ENCODE measurements around the gene SIM2. TPM values are rescaled to one million over a fixed set of nuclear protein-coding genes. Genes with fewer than 3 reads are reported as not detected.
"Not testable (repeated sequence)": the region's sequence is repeated elsewhere in the genome, so short reads cannot be mapped to it uniquely, and the experiment has no call there.

SIM2 gene
- under 1 TPM; 0.19 to 0.71 TPM for total RNA-seq
- 0.90 TPM for polyA plus RNA-seq (ENCODE audit: insufficient read depth, low read depth, low replicate concordance)
- long read RNA-seq, donor 1, partial matches to known transcripts = 0 of 1 reads
- long read RNA-seq, donor 1, other reads (novel, unspliced or antisense) = 0 of 1 reads
- long read RNA-seq, donor 2 = 0 reads

GRCh38 chr21:36698981-36699545 lies at the start of gene SIM2:
SIM2 (plus strand) TSS chr21:36699115; CDS start chr21:36699747, 632 bp downstream.
- H3K4me1 ChIP-seq = peaks cover 10% of the 10 kb centered on the region
- no peaks in the 10 kb centered on the region for H3K27me3 ChIP-seq
- DNase-seq = no peak

GRCh38 chr21:36654324-36654723 lies 44.6 kb upstream of the SIM2 start:
- H3K27me3 ChIP-seq = no peaks in the 10 kb centered on the region
- TF ChIP-seq POLR2A (IDR thresholded peaks at IDR 0.05) = no peak
- TF ChIP-seq CTCF (IDR thresholded peaks at IDR 0.05) = no peak
- no peaks in the 10 kb centered on the region for H3K4me1 ChIP-seq
- no peaks in the 10 kb centered on the region for H3K36me3 ChIP-seq (ENCODE audit: low read depth, missing control alignments)
- intact Hi-C loops (cut with DNase I; ENCODE audit: low total_unique reads) = no loop called here
- 90 to 95% methylated on average over 16 to 17 of the region's 17 CpGs for WGBS, 2 donors
- no peak for DNase-seq
- no peak overlapping the region for H3K27ac ChIP-seq
- H3K9me3 ChIP-seq = no peaks in the 10 kb centered on the region
- no peak overlapping the region for H3K4me3 ChIP-seq

More at GRCh38 chr21:36698981-36699545, at the start of gene SIM2:
- WGBS, 2 donors = 2% methylated on average over 58 of the region's 70 CpGs; no CpG with 5 or more reads in 1 of the 2 donors
- H3K4me3 ChIP-seq = peak within 1 kb of the TSS; percentile 21 to 32
- no peaks in the 10 kb centered on the region for H3K9me3 ChIP-seq
- intact Hi-C loops (cut with DNase I; ENCODE audit: low total_unique reads) = no loop called here
- H3K36me3 ChIP-seq (ENCODE audit: low read depth, missing control alignments) = no peaks in the 10 kb centered on the region
- TF ChIP-seq POLR2A (IDR thresholded peaks at IDR 0.05) = no peak
- TF ChIP-seq CTCF (IDR thresholded peaks at IDR 0.05) = no peak
- no peak within 1 kb of the TSS for H3K27ac ChIP-seq

GRCh38 chr21:36654796-36655325 lies 44.1 kb upstream of the SIM2 start:
- 85 to 89% methylated on average over 10 of the region's 10 CpGs for WGBS, 2 donors
- intact Hi-C loops (cut with DNase I; ENCODE audit: low total_unique reads) = no loop called here
- DNase-seq = no peak

GRCh38 chr21:36656138-36656537 lies 42.8 kb upstream of the SIM2 start:
- H3K9me3 ChIP-seq = no peaks in the 10 kb centered on the region
- TF ChIP-seq POLR2A (IDR thresholded peaks at IDR 0.05) (no peak), CTCF (IDR thresholded peaks at IDR 0.05) (no peak)
- no peaks in the 10 kb centered on the region for H3K4me1 ChIP-seq
- no peak overlapping the region for H3K4me3 ChIP-seq
- no peak overlapping the region for H3K27ac ChIP-seq
- H3K27me3 ChIP-seq = no peaks in the 10 kb centered on the region
- intact Hi-C loops (cut with DNase I; ENCODE audit: low total_unique reads) = no loop called here
- H3K36me3 ChIP-seq (ENCODE audit: low read depth, missing control alignments) = no peaks in the 10 kb centered on the region
- no peak for DNase-seq
- 86 to 87% methylated on average over 6 of the region's 6 CpGs for WGBS, 2 donors

More at GRCh38 chr21:36654796-36655325, 44.1 kb upstream of the SIM2 start:
- Histone ChIP-seq H3K36me3 (ENCODE audit: low read depth, missing control alignments) (no peaks in the 10 kb centered on the region), H3K27ac (no peak overlapping the region), H3K9me3 (no peaks in the 10 kb centered on the region), H3K4me1 (no peaks in the 10 kb centered on the region), H3K27me3 (no peaks in the 10 kb centered on the region), H3K4me3 (no peak overlapping the region)
- TF ChIP-seq CTCF (IDR thresholded peaks at IDR 0.05) = no peak
- TF ChIP-seq POLR2A (IDR thresholded peaks at IDR 0.05) = no peak

- intact Hi-C loops (cut with DNase I; ENCODE audit: low total_unique reads); H3K27me3 ChIP-seq; DNase-seq; H3K36me3 ChIP-seq (ENCODE audit: low read depth, missing control alignments); H3K9me3 ChIP-seq; H3K4me1 ChIP-seq; H3K4me3 ChIP-seq; H3K27ac ChIP-seq: not testable (repeated sequence)
- 76% methylated on average over 1 of the region's 1 CpG for WGBS, 2 donors
These were observed 41.6 kb upstream of the SIM2 start for GRCh38 chr21:36657290-36657689.

Measured in testis (tissue), 5 donors.